GM21423 (cell line): ENCODE measurements around the gene FGF22.
"Not testable (repeated sequence)": the region's sequence is repeated elsewhere in the genome, so short reads cannot be mapped to it uniquely, and the experiment has no call there.

Experiments used
- ATAC-seq: cut with Tn5 transposase; IDR thresholded peaks from one replicate; pipeline ENCODE4 v1.9.1; 2021; ENCODE audit warnings: mild to moderate bottlenecking, moderate library complexity; ENCODE audit not compliant: unreplicated experiment

The FGF22 gene

DNA sequence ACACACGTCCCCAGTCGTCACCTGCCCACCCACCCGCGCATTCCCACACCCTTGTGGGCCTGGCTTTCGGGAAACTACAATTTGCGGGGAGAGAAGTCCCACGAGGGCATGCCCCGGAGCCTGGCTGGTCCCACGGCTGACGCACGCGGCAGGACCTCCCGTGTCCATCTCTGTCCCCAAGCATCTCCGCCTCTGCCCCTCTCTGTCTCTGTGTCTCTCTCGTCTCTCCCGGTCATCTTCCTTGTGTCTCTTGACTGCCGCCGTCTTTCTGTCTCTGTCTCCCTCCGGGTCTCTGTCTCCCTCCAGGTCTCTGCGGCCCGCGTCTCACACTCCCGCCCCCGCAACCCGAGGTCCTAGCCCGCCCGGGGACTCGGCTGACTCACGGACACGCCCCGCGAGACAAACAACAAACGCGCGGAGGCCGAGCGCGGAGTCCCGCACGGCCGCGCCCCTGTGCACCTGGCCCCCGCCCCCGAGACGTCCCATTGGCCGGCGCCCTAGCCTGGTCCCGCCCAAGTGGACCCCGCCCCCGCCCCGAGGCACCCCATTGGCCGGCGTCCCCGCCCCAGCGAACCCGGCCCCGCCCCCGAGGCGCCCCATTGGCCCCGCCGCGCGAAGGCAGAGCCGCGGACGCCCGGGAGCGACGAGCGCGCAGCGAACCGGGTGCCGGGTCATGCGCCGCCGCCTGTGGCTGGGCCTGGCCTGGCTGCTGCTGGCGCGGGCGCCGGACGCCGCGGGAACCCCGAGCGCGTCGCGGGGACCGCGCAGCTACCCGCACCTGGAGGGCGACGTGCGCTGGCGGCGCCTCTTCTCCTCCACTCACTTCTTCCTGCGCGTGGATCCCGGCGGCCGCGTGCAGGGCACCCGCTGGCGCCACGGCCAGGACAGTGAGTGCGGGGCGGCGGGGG, at the start of gene FGF22:
FGF22 (plus strand) TSS at position 627 of the 908 bp plus-strand sequence; CDS start at position 674, 47 bp downstream.
- ATAC-seq = peak; percentile 61

DNA sequence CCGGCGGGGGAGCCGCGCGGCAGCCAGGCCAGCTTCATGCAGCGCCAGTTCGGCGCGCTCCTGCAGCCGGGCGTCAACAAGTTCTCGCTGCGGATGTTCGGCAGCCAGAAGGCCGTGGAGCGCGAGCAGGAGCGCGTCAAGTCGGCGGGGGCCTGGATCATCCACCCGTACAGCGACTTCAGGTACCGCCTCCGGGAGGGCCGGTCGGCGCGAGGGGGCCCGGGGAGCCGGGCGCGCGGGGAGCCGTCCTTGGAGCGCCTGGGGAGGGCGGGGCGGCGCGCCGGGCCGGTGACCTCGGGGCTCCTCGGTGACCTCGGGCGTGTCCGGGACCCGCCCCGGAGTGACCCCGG, 49.3 kb upstream of the FGF22 start:
- ATAC-seq = no peak

DNA sequence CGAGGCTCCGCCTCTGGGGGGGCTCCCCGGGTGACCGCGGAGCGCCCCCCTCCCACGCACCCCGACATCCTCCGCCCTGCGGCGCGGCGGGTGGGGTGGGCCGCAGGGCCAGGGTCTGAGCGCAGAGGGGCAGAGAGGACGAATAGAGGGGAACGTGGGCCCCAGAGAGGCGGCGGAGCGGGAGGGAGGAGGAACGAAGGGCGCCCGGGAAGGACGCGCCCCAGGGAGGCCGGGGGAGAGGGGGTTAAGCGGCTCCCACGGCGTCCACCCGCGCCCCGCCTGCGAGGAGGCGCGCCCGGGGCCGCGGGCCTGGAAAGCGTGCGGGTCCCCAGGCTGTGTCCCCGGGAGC, 49.0 kb upstream of the FGF22 start:
- ATAC-seq = no peak

DNA sequence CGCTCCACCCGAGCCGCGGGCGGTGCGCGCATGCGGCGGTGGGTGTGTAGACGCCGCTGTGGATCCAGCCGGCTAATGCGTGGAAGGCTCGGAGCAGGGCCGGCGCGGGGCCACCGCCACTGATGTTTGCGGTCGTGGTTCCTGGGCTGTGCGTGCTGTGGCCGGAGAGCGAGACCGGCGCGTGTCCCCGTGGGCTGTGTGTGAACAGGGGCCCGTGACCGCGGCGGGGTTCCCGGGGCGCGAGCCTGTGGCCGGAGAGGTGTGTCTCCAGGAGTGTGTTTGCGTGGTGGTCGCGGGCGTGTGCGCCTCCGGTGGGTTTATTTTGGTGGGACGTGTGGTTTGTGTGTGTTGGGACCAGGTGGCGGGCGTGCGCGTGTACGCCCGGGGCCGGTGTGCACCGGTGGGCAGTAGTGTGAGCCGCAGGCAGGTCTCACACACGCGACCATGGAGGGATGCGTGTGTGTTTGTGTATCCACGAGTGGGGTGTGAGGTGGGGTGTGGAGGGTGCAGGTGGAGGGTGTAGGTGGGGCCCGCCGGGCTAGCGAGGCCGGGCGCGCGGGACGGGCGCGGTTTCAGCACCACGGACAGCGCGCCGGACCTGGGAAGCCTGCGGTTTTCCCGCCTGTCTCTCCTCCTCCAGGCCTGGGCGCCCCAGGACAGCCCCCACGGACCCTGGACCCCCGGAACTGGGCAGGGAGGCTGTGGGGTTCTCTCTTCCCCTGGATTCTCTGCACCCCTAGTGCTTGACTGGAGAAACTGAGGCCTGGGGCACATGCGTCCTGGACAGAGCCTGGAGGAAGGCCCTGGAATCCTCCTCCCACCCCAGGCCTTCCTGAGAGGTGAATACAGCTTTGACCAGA, 48.4 kb upstream of the FGF22 start:
- ATAC-seq = no peak

DNA sequence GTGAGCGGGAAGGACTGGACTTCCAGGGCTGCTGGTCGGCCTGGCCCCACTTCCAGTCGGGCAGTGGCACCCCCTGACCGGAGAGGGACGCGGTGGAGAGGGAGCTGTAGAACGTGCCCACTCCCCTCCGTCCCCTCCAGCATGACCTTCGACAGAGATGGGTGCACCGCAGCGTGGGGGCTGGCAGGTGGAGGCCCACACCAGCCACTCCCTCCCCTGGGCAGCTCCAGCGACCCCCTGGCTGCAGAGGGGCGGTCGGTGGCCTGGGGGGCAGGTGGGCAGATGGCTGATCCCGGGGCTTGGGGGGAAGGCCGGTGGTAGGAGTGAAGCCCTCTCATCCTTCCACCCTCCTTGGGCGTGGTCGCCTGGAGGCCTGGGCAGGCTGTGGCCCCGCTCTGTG, 47.6 kb upstream of the FGF22 start:
- ATAC-seq = no peak

DNA sequence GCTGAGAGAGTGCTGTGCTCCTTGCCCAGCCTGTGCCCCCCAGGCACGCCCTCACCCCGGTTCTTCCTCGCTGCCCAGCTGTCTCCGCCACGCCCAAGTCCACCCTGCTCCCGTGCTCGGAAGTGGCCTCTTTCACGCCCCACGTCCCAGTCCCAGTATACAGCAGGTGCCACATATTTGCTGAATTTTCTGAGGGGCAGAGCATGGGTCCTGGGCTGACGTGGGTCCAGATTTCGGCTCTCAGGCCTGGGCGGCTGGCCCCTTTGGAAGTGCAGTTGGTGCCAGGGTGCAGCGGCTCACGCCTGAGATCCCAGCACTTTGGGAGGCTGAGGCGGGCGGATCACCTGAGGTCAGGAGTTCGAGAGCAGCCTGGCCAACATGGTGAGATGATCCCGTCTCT, 46.6 kb upstream of the FGF22 start:
- no peak for ATAC-seq

DNA sequence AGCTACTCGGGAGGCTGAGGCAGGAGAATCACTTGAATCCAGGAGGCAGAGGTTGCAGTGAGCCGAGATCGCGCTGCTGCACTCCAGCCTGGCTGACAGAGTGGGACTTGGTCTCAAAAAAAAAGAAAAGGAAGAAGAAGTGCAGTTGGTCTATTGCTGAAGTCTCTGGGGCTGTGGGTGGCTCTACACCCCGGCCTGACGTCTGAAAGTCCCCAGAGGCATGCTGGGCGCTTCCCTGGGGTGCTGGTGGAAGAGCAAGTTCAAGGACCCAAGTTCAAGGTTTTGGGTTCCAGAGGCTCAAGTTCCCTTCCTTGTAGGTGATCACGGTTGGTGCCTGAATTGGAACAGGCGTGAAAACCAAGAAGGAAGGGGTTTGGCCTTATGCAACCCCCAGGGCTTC, 46.2 kb upstream of the FGF22 start:
- no peak for ATAC-seq

DNA sequence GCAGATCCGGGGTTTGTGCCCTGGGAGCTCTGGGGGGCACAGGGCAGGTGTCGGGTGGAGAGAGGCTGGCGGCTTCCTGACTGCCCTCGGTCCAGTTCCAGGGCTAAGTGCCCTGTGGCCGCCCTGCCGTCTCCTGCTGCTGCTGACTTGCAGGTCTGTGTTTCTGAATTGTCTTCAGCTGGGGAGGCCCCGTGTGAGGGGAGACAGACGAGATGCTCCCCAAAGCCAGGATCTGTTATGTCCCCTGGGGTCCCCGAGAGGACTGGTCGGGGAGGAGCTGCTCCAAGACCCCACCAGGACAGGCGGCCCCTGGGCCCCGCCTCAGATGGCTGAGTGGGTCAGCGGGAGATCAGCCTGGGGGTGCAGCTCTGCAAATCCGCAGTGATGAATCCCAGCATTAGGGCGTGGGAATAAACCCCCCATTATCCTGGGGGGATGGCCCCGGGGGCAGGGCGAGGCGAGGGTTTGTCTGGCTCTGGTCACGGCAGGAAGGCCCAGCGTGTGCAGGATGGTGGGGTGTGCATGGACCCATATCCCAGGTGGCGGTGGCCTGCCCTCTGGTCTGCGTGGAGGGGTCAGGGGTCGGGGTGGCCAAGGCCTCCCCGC, 45.3 kb upstream of the FGF22 start:
- no peak for ATAC-seq

DNA sequence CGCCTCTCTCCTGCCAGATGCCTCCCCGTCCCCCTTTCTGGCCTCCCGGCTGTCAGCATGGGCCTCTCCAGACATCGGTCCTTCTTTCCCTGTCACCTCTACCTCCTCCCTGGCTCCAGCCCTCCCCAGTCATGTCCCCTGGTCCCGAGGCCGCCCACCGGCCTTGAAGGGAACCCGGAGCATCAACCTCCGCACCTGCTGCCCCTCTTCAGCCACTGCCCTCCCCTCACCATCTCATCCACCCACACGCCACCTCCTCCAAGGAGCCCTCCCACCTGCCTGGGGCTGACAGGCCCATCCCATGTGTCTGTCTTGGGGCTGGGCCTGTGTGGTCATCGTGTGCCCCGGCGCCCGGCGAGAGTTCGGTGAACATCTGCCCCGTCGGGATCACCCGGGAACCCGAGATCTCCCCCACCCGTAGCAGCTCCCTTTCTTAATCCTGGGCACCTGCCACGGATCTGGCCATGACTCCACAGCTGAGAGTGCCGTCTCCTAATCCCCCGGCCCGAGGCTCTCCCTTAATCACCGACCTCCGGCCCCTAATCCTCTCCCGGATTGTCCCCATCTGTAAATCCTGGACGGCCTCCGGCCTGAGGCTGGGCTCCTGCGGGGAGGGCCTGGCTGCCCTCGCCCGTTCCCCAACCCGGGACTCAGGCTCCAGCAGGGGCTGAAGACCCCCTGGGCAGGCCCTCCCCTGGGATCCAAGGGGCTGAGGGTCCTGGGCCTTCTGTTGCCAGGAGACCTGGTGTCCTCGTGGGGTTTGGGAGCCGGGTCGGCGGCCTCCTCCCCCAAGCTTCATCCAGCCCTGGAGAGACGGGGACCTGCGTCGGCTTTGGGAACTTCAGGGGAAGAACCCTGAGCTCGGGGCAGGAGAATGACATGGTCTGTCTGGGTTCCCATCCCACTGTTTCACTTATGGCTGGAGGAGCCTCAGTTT, 44.1 kb upstream of the FGF22 start:
- no peak for ATAC-seq

DNA sequence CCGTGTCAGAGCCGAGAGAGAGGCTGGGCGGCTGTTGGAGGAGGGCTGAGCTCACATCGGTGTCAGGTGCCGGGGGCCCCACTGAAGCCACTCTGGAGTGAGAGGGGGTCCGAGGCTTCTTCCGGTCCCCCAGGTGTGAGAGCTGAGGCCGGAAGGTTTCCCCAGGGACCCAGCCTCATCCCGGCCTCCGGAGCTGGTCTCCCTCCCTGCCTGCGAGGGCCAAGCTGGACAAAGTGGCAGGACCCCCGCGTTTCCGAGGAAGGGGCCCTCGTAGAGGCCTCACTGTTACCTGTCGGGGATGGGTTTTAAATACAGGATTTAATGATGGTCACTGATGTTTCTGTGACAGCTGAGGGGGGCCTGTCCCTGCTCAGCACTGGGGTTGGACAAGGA, 43.4 kb upstream of the FGF22 start:
- ATAC-seq = no peak

DNA sequence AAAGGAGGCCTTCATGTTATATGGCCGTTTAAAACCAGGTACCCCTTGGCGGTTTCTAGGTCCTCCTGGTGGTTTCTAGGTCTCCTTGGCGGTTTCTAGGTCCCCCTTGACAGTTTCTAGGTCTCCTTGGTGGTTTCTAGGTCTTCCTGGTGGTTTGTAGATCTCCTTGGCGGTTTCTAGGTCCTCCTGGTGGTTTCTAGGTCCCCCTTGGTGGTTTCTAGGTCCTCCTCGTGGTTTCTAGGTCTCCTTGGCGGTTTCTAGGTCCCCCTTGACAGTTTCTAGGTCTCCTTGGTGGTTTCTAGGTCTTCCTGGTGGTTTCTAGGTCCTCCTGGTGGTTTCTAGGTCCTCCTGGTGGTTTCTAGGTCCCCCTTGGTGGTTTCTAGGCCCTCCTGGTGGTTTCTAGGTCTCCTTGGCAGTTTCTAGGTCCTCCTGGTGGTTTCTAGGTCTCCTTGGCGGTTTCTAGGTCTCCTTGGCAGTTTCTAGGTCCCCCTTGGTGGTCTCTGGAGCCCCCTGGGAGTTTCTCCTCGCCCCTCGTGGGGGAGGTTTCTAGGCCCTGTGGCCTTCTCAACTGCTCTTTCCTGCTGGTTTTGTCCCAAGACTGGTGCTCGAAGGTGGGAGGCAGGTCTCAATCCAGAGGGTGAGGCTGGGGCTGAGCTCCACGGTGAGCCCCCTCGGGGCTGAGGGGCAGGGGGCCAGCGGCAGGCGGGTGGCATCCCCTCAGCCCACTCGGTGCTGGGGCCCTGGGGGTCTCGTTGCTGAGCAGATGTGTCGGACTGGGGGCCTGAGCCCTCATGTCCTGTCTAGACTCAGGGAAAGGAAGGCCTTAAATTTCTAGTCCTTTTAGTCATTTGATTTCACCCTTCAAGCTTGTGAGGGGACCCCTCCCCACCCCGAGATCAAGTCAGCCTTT, 42.0 kb upstream of the FGF22 start:
- no peak for ATAC-seq

DNA sequence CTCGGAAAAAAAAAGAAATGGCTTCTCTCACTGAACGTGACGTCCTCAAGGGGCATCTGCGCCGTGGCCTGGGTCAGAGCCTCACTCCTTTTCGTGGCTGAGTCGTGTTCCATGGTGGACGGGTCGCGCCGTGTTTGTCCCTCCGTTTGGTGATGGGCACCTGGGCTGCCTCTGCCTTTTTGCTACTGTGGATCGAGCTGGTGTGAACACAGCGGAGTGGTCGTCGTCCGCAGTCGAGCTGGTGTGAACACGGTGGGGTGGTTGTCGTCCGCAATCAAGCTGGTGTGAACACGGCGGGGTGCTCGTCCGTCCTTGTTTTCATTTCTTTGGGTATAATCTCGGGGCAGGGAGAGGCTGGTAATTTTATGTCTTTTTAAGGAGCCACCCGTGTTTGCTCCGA, 38.4 kb upstream of the FGF22 start:
- ATAC-seq = no peak

DNA sequence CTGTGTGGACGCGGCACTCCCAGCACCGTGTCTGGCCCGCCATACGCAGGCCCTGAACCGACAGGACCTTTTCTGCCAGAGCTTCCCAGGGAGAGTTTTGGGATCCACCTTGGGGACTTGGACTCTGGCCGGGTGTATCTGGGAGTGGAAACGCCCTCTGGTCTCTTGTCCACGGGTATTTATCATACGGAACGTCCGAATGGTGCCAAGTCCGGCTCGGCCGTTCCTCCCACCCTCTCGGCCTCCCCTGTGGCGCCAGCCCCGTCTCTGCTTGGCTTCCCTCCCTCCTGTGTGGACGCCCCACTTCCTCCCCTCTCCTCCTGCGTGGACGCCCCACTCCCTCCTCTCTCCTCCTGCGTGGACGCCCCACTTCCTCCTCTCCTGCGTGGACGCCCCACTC, 37.9 kb upstream of the FGF22 start:
- no peak for ATAC-seq

DNA sequence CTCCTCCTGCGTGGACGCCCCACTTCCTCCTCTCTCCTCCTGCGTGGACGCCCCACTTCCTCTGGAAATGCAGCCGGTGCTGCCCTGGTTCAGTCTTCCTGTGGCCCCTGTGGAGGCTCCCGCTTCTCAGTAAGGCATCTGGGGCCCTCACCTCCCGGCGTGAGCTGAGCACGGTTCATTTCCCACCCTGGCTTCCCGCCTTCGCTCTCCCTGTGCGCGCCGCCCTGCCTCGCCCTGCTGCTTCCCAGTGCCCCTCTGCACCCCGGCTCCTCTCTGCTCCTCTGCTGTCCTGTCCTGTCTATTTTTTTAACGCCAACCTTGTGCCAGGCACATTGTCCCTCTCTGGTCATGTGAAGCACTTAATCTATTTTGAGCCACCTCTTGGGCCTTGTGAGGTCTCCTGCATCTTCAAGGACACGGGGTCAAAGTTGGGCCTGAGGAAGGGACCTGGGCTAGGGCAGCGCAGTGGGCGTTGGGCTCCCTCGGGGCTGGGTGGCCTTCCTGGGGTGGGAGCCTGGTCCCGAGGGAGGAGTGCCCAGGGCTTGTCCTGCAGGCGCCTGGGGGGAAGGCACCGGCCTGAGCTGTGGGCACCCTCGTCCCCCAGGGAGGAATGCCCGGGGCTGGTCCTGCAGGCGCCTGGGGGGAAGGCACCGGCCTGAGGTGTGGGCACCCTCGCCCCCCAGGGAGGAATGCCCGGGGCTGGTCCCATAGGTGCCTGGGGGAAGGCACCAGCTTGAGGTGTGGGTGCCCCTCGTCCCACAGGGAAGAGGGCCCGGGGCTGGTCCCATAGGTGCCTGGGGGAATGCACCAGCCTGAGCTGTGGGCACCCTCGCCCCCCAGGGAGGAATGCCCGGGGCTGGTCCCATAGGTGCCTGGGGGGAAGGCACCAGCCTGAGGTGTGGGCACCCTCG, 37.0 kb upstream of the FGF22 start:
- no peak for ATAC-seq

DNA sequence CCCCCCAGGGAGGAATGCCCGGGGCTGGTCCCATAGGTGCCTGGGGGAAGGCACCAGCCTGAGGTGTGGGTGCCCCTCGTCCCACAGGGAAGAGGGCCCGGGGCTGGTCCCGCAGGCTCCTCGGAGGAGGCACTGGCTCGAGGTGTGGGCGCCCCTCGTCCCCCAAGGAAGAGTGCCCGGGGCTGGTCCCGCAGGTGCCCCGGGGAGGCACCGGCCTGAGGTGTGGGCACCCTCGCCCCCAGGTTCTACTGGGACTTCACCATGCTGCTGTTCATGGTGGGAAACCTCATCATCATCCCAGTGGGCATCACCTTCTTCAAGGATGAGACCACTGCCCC, 36.4 kb upstream of the FGF22 start:
- not testable (repeated sequence) for ATAC-seq

DNA sequence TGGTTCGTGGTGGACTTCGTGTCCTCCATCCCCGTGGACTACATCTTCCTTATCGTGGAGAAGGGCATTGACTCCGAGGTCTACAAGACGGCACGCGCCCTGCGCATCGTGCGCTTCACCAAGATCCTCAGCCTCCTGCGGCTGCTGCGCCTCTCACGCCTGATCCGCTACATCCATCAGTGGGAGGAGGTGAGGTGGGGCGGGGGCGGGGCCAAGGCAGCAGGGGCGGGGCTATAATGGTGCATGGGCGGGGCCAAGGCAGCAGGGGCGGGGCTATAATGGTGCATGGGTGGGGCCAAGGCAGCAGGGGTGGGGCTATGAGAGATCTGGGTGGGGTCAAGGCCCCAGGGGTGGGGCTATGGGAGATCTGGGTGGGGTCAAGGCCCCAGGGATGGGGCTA, 35.9 kb upstream of the FGF22 start:
- ATAC-seq = not testable (repeated sequence)

DNA sequence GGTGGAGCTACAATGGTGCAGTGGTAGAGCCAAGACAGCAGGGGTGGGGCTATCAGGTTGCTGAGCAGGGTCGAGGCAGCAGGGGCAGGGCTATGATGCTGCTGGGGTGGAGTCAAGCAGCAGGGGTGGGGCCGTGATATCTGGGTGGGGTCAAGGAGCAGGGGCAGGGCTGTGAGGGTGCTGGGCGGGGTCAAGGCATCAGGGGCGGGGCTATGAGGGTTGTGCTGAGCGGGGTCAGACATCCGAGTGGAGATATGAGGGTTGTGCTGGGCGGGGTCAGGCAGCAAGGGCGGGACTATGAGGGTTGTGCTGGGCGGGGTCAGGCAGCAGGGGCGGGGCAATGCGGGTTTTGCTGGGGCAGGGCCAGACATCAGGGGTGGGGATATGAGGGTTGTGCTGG, 35.3 kb upstream of the FGF22 start:
- ATAC-seq = no peak

DNA sequence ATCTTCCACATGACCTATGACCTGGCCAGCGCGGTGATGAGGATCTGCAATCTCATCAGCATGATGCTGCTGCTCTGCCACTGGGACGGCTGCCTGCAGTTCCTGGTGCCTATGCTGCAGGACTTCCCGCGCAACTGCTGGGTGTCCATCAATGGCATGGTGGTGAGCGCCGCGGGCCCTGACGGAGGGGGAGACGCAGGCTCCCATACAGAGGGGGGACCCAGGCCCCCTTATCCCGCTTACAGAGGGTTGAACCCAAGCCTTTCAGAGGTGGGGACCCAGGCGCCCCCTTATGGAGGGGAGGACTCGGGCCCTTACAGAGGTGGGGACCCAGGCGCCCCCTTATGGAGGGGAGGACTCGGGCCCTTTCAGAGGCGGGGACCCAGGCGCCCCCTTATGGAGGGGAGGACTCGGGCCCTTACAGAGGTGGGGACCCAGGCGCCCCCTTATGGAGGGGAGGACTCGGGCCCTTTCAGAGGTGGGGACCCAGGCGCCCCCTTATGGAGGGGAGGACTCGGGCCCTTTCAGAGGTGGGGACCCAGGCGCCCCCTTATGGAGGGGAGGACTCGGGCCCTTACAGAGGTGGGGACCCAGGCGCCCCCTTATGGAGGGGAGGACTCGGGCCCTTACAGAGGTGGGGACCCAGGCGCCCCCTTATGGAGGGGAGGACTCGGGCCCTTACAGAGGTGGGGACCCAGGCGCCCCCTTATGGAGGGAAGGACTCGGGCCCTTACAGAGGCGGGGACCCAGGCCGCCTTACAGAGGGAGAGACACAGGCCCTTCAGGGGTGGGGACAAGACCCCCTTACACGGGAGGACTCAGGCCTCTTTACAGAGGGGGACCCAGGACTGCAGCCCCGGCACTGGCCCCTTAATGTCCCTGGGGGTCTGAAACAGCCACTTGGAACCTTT, 34.4 kb upstream of the FGF22 start:
- not testable (repeated sequence) for ATAC-seq
